ENCODE measurements around the gene IQGAP1.

The IQGAP1 gene

GRCh38 chr15:90478846-90479481 lies 90.9 kb downstream of the IQGAP1 start:
- peaks cover 33 to 78% of the 10 kb centered on the region in 2 donors for H3K36me3 ChIP-seq (ENCODE audit: control insufficient read depth in 1 of 2, insufficient read depth in 2 of 2, low read length in 2 of 2)
- H3K27ac ChIP-seq (ENCODE audit: low read depth, low read length): no peak overlapping the region
- no peak overlapping the region for H3K4me3 ChIP-seq (ENCODE audit: low read depth in 1 of 2, low read length in 2 of 2)
- no peaks in the 10 kb centered on the region for H3K9me3 ChIP-seq (ENCODE audit: control insufficient read depth in 1 of 2, low read length in 2 of 2)
- H3K27me3 ChIP-seq (ENCODE audit: control insufficient read depth in 1 of 2, insufficient read depth in 2 of 2, low read length in 2 of 2): no peaks in the 10 kb centered on the region
- no peaks in the 10 kb centered on the region for H3K4me1 ChIP-seq (ENCODE audit: control insufficient read depth in 1 of 2, insufficient read depth in 2 of 2, low read length in 2 of 2)
- no peak overlapping the region for H3K9ac ChIP-seq (ENCODE audit: low read depth in 1 of 2, low read length in 2 of 2)

- H3K27me3 ChIP-seq (ENCODE audit: control insufficient read depth in 1 of 2, insufficient read depth in 2 of 2, low read length in 2 of 2): no peaks in the 10 kb centered on the region
- H3K4me1 ChIP-seq (ENCODE audit: control insufficient read depth in 1 of 2, insufficient read depth in 2 of 2, low read length in 2 of 2): no peaks in the 10 kb centered on the region
- no peak overlapping the region for H3K27ac ChIP-seq (ENCODE audit: low read depth, low read length)
Measured at GRCh38 chr15:90479656-90480055, 91.6 kb downstream of the IQGAP1 start.

GRCh38 chr15:90481023-90481422 lies 93.0 kb downstream of the IQGAP1 start:
- Histone ChIP-seq H3K4me1 (ENCODE audit: control insufficient read depth in 1 of 2, insufficient read depth in 2 of 2, low read length in 2 of 2) (no peaks in the 10 kb centered on the region), H3K27ac (ENCODE audit: low read depth, low read length) (no peak overlapping the region), H3K9me3 (ENCODE audit: control insufficient read depth in 1 of 2, low read length in 2 of 2) (no peaks in the 10 kb centered on the region), H3K27me3 (ENCODE audit: control insufficient read depth in 1 of 2, insufficient read depth in 2 of 2, low read length in 2 of 2) (no peaks in the 10 kb centered on the region), H3K4me3 (ENCODE audit: low read depth in 1 of 2, low read length in 2 of 2) (no peak overlapping the region), H3K9ac (ENCODE audit: low read depth in 1 of 2, low read length in 2 of 2) (no peak overlapping the region), H3K36me3 (ENCODE audit: control insufficient read depth in 1 of 2, insufficient read depth in 2 of 2, low read length in 2 of 2) (peaks cover 35 to 79% of the 10 kb centered on the region in 2 donors)

More at GRCh38 chr15:90479656-90480055, 91.6 kb downstream of the IQGAP1 start:
- H3K9ac ChIP-seq (ENCODE audit: low read depth in 1 of 2, low read length in 2 of 2): no peak overlapping the region
- H3K36me3 ChIP-seq (ENCODE audit: control insufficient read depth in 1 of 2, insufficient read depth in 2 of 2, low read length in 2 of 2): peaks cover 30 to 78% of the 10 kb centered on the region in 2 donors
- H3K4me3 ChIP-seq (ENCODE audit: low read depth in 1 of 2, low read length in 2 of 2): no peak overlapping the region
- H3K9me3 ChIP-seq (ENCODE audit: control insufficient read depth in 1 of 2, low read length in 2 of 2): no peaks in the 10 kb centered on the region

GRCh38 chr15:90482124-90483011 lies 94.3 kb downstream of the IQGAP1 start:
- peaks cover 41 to 81% of the 10 kb centered on the region in 2 donors for H3K36me3 ChIP-seq (ENCODE audit: control insufficient read depth in 1 of 2, insufficient read depth in 2 of 2, low read length in 2 of 2)
- H3K4me1 ChIP-seq (ENCODE audit: control insufficient read depth in 1 of 2, insufficient read depth in 2 of 2, low read length in 2 of 2): no peaks in the 10 kb centered on the region
- H3K9me3 ChIP-seq (ENCODE audit: control insufficient read depth in 1 of 2, low read length in 2 of 2): no peaks in the 10 kb centered on the region
- no peak overlapping the region for H3K9ac ChIP-seq (ENCODE audit: low read depth in 1 of 2, low read length in 2 of 2)
- H3K27ac ChIP-seq (ENCODE audit: low read depth, low read length): no peak overlapping the region
- no peak overlapping the region for H3K4me3 ChIP-seq (ENCODE audit: low read depth in 1 of 2, low read length in 2 of 2)
- H3K27me3 ChIP-seq (ENCODE audit: control insufficient read depth in 1 of 2, insufficient read depth in 2 of 2, low read length in 2 of 2): no peaks in the 10 kb centered on the region

GRCh38 chr15:90483012-90483307 lies 94.9 kb downstream of the IQGAP1 start:
- no peaks in the 10 kb centered on the region for H3K9me3 ChIP-seq (ENCODE audit: control insufficient read depth in 1 of 2, low read length in 2 of 2)
- H3K27ac ChIP-seq (ENCODE audit: low read depth, low read length): no peak overlapping the region
- peaks cover 42 to 81% of the 10 kb centered on the region in 2 donors for H3K36me3 ChIP-seq (ENCODE audit: control insufficient read depth in 1 of 2, insufficient read depth in 2 of 2, low read length in 2 of 2)
- H3K4me3 ChIP-seq (ENCODE audit: low read depth in 1 of 2, low read length in 2 of 2): no peak overlapping the region
- H3K27me3 ChIP-seq (ENCODE audit: control insufficient read depth in 1 of 2, insufficient read depth in 2 of 2, low read length in 2 of 2): no peaks in the 10 kb centered on the region
- H3K4me1 ChIP-seq (ENCODE audit: control insufficient read depth in 1 of 2, insufficient read depth in 2 of 2, low read length in 2 of 2): no peaks in the 10 kb centered on the region
- H3K9ac ChIP-seq (ENCODE audit: low read depth in 1 of 2, low read length in 2 of 2): no peak overlapping the region

GRCh38 chr15:90483637-90484036 lies 95.6 kb downstream of the IQGAP1 start:
- no peak overlapping the region for H3K27ac ChIP-seq (ENCODE audit: low read depth, low read length)
- H3K4me3 ChIP-seq (ENCODE audit: low read depth in 1 of 2, low read length in 2 of 2): no peak overlapping the region
- no peak overlapping the region for H3K9ac ChIP-seq (ENCODE audit: low read depth in 1 of 2, low read length in 2 of 2)
- H3K9me3 ChIP-seq (ENCODE audit: control insufficient read depth in 1 of 2, low read length in 2 of 2): no peaks in the 10 kb centered on the region
- H3K36me3 ChIP-seq (ENCODE audit: control insufficient read depth in 1 of 2, insufficient read depth in 2 of 2, low read length in 2 of 2): peaks cover 45 to 79% of the 10 kb centered on the region in 2 donors
- H3K4me1 ChIP-seq (ENCODE audit: control insufficient read depth in 1 of 2, insufficient read depth in 2 of 2, low read length in 2 of 2): no peaks in the 10 kb centered on the region
- no peaks in the 10 kb centered on the region for H3K27me3 ChIP-seq (ENCODE audit: control insufficient read depth in 1 of 2, insufficient read depth in 2 of 2, low read length in 2 of 2)

- Histone ChIP-seq H3K4me3 (ENCODE audit: low read depth in 1 of 2, low read length in 2 of 2) (no peak overlapping the region), H3K27me3 (ENCODE audit: control insufficient read depth in 1 of 2, insufficient read depth in 2 of 2, low read length in 2 of 2) (no peaks in the 10 kb centered on the region), H3K27ac (ENCODE audit: low read depth, low read length) (no peak overlapping the region), H3K9me3 (ENCODE audit: control insufficient read depth in 1 of 2, low read length in 2 of 2) (no peaks in the 10 kb centered on the region), H3K36me3 (ENCODE audit: control insufficient read depth in 1 of 2, insufficient read depth in 2 of 2, low read length in 2 of 2) (peaks cover 61 to 91% of the 10 kb centered on the region in 2 donors), H3K9ac (ENCODE audit: low read depth in 1 of 2, low read length in 2 of 2) (no peak overlapping the region), H3K4me1 (ENCODE audit: control insufficient read depth in 1 of 2, insufficient read depth in 2 of 2, low read length in 2 of 2) (no peaks in the 10 kb centered on the region)
Measured at GRCh38 chr15:90487186-90487585, 99.1 kb downstream of the IQGAP1 start.

GRCh38 chr15:90489514-90489913 lies 101.5 kb downstream of the IQGAP1 start:
- Histone ChIP-seq H3K4me3 (ENCODE audit: low read depth in 1 of 2, low read length in 2 of 2) (no peak overlapping the region), H3K9me3 (ENCODE audit: control insufficient read depth in 1 of 2, low read length in 2 of 2) (no peaks in the 10 kb centered on the region), H3K4me1 (ENCODE audit: control insufficient read depth in 1 of 2, insufficient read depth in 2 of 2, low read length in 2 of 2) (no peaks in the 10 kb centered on the region), H3K9ac (ENCODE audit: low read depth in 1 of 2, low read length in 2 of 2) (no peak overlapping the region), H3K27me3 (ENCODE audit: control insufficient read depth in 1 of 2, insufficient read depth in 2 of 2, low read length in 2 of 2) (no peaks in the 10 kb centered on the region), H3K27ac (ENCODE audit: low read depth, low read length) (no peak overlapping the region), H3K36me3 (ENCODE audit: control insufficient read depth in 1 of 2, insufficient read depth in 2 of 2, low read length in 2 of 2) (peaks cover 63 to 93% of the 10 kb centered on the region in 2 donors)

GRCh38 chr15:90489944-90490343 lies 101.9 kb downstream of the IQGAP1 start:
- Histone ChIP-seq H3K9ac (ENCODE audit: low read depth in 1 of 2, low read length in 2 of 2) (no peak overlapping the region), H3K36me3 (ENCODE audit: control insufficient read depth in 1 of 2, insufficient read depth in 2 of 2, low read length in 2 of 2) (peaks cover 63 to 93% of the 10 kb centered on the region in 2 donors), H3K27ac (ENCODE audit: low read depth, low read length) (no peak overlapping the region), H3K9me3 (ENCODE audit: control insufficient read depth in 1 of 2, low read length in 2 of 2) (no peaks in the 10 kb centered on the region), H3K27me3 (ENCODE audit: control insufficient read depth in 1 of 2, insufficient read depth in 2 of 2, low read length in 2 of 2) (no peaks in the 10 kb centered on the region), H3K4me1 (ENCODE audit: control insufficient read depth in 1 of 2, insufficient read depth in 2 of 2, low read length in 2 of 2) (no peaks in the 10 kb centered on the region), H3K4me3 (ENCODE audit: low read depth in 1 of 2, low read length in 2 of 2) (no peak overlapping the region)

- H3K27me3 ChIP-seq (ENCODE audit: control insufficient read depth in 1 of 2, insufficient read depth in 2 of 2, low read length in 2 of 2): no peaks in the 10 kb centered on the region
- H3K4me3 ChIP-seq (ENCODE audit: low read depth in 1 of 2, low read length in 2 of 2): no peak overlapping the region
- H3K9me3 ChIP-seq (ENCODE audit: control insufficient read depth in 1 of 2, low read length in 2 of 2): no peaks in the 10 kb centered on the region
- H3K27ac ChIP-seq (ENCODE audit: low read depth, low read length): no peak overlapping the region
- H3K9ac ChIP-seq (ENCODE audit: low read depth in 1 of 2, low read length in 2 of 2): no peak overlapping the region
- H3K36me3 ChIP-seq (ENCODE audit: control insufficient read depth in 1 of 2, insufficient read depth in 2 of 2, low read length in 2 of 2): peaks cover 52 to 85% of the 10 kb centered on the region in 2 donors
- H3K4me1 ChIP-seq (ENCODE audit: control insufficient read depth in 1 of 2, insufficient read depth in 2 of 2, low read length in 2 of 2): no peaks in the 10 kb centered on the region
Measured at GRCh38 chr15:90493647-90494046, 105.6 kb downstream of the IQGAP1 start.
